ENCODE results near the gene WDR83.

DNA sequence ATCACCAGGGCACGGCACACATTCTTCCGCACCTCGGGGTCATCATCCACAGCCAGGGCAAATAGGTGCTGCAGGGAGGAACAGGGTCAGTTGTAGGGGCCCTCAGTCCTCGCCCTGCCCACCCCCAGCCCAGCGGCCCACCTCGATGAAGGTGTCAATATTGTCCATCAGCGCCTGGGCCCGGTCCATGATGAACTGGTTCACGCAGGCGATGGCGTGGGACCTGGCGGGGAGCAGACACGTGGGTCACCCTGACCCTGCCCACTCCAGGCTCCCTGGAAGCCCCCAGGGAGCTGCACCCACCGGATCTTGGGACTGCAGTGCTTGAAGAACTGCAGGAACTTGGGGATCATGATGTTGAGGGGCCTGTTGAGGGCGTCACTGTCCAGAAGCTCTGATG, 48.5 kb downstream of the WDR83 start:
- TF ChIP-seq GATA2 (IDR thresholded peaks at IDR 0.05; ENCODE audit: low read depth, low read length) (no peak), GATA3 (IDR thresholded peaks at IDR 0.05; ENCODE audit: low read depth, low read length) (no peak)

Data from SH-SY5Y (cell line).